CD4-positive, alpha-beta T cell treated with Interleukin-4 for 1 hour (primary cell): Measurements from ENCODE around the gene TMOD3.

ENCODE experiments used
- DNase-seq, 2 donors: peaks; one replicate each; pipeline ENCODE4 v3.0.0-alpha.2; 2020 to 2022

The TMOD3 gene

GRCh38 chr15:51828621-51829375 is 655 bp upstream of the TMOD3 start:
- no peak for DNase-seq

DNA sequence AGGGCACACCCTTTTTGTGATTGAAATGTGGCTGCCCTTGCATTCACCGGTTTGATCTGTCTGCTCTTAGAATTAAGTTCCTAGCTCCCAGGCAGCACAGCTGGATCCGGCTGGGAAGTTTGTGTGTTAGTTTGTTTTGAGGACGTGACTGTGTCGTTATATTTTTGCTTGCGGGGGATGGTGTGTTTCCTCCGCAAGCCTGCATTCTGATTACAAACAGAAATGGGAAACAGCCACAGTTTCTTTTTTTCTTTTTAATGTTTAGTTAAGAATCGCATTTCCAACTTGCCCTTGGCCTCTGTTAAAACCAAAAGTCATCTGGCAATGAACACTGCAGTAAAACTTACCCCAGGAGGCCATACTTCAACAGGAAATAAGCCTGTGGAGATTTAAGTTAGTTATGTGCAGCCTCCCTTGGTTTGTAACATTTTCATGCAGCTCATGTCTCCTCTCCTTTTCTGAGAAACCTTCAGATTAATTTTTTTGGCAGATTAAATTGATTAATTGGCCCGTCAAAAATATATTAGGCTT is 888 bp downstream of the TMOD3 start:
- peak in 1 of 2 donors; percentile 13 for DNase-seq

GRCh38 chr15:51833772-51834171 is 4.3 kb downstream of the TMOD3 start:
- no peak for DNase-seq

GRCh38 chr15:51837792-51838251 is 8.4 kb downstream of the TMOD3 start:
- DNase-seq = peak in 1 of 2 donors; percentile 23

GRCh38 chr15:51838270-51838669 is 8.8 kb downstream of the TMOD3 start:
- DNase-seq = no peak

GRCh38 chr15:51840692-51841091 is 11.2 kb downstream of the TMOD3 start:
- no peak for DNase-seq

- no peak for DNase-seq
Observed at GRCh38 chr15:51841406-51842040, 12.1 kb downstream of the TMOD3 start.

GRCh38 chr15:51842265-51842664 is 12.8 kb downstream of the TMOD3 start:
- no peak for DNase-seq

GRCh38 chr15:51842852-51843737 is 13.6 kb downstream of the TMOD3 start:
- DNase-seq = no peak

DNA sequence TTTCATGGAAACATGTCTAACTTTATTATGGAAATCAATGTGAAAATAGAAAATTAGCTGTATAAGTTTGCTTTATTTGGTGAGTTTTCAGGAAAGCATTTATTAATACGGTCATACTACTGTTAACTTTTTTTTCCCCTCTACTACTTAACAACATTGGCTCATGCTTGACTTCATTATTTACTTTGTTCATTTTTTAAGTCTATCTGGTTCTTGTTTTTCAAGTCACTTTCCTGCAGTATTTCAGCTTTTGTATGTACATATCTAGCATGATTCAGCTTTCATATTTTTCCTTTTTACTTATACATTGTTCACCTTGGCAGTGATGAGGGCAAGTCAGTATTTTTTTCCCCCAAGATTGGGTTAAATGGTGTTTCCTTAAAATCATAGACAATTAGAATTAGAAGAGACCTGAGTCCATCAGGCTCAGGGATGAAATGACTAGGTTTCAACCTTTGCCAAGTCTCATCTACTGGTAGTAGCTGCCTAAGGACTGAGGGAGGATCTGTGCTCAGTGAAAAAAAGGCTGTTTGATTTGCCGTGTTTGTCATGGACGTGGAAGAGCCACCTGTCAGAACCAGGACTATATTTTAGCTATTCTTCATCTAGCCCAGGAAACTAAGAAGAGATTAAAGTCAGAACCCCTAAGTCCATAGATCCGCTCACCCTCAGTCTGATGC is 15.4 kb downstream of the TMOD3 start:
- no peak for DNase-seq

GRCh38 chr15:51846066-51846462 is 16.6 kb downstream of the TMOD3 start:
- DNase-seq = no peak

GRCh38 chr15:51846463-51847230 is 17.2 kb downstream of the TMOD3 start:
- DNase-seq = peak in 1 of 2 donors; percentile 4

GRCh38 chr15:51848811-51849210 is 19.4 kb downstream of the TMOD3 start:
- no peak for DNase-seq

- DNase-seq = no peak
Observed at GRCh38 chr15:51849860-51850259, 20.4 kb downstream of the TMOD3 start.

DNA sequence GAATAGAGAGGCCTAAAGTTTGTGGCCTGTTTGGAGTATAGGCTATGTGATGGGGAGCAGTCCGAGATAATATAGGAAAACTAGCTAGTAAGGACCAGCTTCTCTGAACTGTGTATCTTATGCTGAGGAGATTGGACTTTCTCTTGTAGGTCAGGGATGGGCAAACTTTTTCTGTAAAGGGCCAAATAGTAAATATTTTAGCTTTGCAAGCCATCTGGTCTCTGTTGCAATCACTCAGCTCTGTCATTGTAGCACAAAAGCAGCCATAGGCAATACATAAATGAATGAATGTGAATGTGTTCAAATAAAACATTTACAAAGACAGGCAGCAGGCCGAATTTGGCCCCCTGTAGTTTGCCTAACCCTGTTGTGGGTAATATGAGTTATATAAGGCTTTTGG is 24.5 kb downstream of the TMOD3 start:
- DNase-seq = no peak

DNA sequence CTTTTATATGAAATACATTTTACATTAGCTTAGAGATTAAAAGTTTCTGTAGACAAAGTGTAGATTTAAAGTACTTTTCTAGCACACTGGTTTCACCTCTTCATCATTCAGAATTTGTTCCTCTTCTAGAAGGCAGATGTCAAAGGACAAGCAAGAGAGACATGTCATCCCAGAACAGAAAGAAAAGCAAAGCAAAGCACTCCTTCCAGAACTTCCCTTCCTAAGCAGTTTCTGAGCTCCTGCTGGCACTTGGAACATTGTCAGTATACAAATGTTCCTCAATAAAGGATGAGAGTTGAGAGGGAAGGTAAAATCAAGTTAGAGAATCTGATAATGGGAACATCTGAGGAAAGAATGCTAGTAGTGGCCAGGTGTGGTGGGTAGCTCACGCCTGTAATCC is 26.2 kb downstream of the TMOD3 start:
- DNase-seq = no peak

DNA sequence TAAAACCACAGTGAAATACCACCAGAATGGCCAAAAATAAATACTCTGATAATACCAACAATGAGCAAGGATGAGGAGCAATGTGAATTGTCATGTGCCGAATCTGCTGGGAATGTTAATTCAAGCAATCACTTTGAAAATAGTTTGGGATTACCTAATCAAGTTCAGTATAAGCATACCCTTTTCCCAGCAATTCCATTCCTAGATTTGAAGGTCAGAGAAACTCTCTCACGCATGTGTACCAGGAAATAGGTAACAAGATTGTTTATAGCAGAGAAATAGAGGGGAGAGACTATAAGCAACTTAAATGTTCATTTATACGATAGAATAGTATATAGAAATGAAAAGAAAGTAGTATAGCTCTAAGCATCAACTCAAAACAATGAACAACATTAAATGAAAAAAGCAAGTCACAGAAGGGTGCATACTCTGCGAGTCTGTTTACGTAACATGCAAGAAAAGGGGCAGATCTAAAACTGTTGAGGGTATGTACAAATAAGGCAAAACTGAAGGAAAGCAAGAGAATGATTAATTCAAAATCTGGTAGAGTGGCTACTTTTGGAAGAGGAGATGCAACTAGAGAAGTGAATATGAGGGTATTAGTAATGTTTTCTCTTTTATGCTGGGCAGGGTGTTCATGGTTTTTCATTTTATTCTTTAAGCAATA is 27.4 kb downstream of the TMOD3 start:
- DNase-seq = no peak

- peak; percentile 69 to 76 for DNase-seq
Observed at GRCh38 chr15:51861557-51862359, 32.3 kb downstream of the TMOD3 start.

GRCh38 chr15:51863131-51863530 is 33.7 kb downstream of the TMOD3 start:
- no peak for DNase-seq

- no peak for DNase-seq
Observed at GRCh38 chr15:51864408-51865056, 35.1 kb downstream of the TMOD3 start.
